ENCODE measurements around the gene DNAJC4. TPM values are rescaled to one million over a fixed set of nuclear protein-coding genes. Genes with fewer than 3 reads are reported as not detected.
A peak's percentile ranks its signal among the peaks of the same experiment; 100 is the strongest.

The DNAJC4 gene
- total and polyA plus RNA-seq, 2 experiments from 2014 or later, result 11.0 to 34.7 TPM

DNA sequence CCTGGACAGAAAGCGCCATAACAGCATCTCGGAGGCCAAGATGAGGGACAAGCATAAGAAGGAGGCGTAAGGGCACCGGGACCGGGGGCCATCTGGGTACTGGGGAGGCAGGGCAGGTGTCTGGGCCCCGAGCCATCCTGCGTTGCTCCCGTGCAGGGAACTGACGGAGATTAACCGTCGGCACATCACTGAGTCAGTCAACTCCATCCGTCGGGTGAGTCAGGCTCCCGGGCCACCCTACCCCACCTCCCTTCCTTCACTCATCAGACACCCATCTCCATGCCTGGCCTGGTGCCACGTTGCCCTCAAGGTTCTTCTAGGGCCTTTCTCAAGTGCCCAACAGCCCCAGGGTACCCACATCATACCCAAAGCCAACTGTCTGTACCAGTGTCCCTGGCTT lies 36.0 kb downstream of the DNAJC4 start:
- Histone ChIP-seq H3K36me3 (ENCODE audit: low read depth) (peaks cover 7% of the 10 kb centered on the region; the same call in 1 of the 2 replicates), H3F3A (ENCODE audit: insufficient read depth) (peaks cover 12% of the 10 kb centered on the region), H3K27ac (no peak overlapping the region), H3K79me2 (ENCODE audit: insufficient read depth) (no peaks in the 10 kb centered on the region), H3K4me3 (no peak overlapping the region), H3K27me3 (replicated peaks; ENCODE audit: insufficient read depth) (no peaks in the 10 kb centered on the region), H3K9me2 (ENCODE audit: insufficient read depth) (no peaks in the 10 kb centered on the region), H3K9me3 (ENCODE audit: low read depth) (no peaks in the 10 kb centered on the region), H4K20me1 (ENCODE audit: insufficient read depth) (no peaks in the 10 kb centered on the region), H3K9ac (no peak overlapping the region), H3K4me1 (ENCODE audit: insufficient read depth) (peaks cover 17% of the 10 kb centered on the region), H2AFZ (no peak overlapping the region), H3K4me2 (ENCODE audit: unreplicated experiment) (no peak overlapping the region)
- in situ Hi-C loops (cut with MboI), result no loop called here
- no peak for TF ChIP-seq EZH2phosphoT487 (IDR thresholded peaks at IDR 0.05; ENCODE audit: insufficient read depth, low read depth)
- TF ChIP-seq EZH2 (IDR thresholded peaks at IDR 0.05; ENCODE audit: insufficient read depth, poor library complexity, severe bottlenecking), result no peak
- DNase-seq, result peak; percentile 38
- WGBS, 2 experiments (ENCODE audit: low coverage in 1 of 2, low lambda C conversion rate in 2 of 2, missing lambda C conversion rate in 2 of 2), result 69 to 77% methylated on average over 13 to 15 of the region's 15 CpGs

DNA sequence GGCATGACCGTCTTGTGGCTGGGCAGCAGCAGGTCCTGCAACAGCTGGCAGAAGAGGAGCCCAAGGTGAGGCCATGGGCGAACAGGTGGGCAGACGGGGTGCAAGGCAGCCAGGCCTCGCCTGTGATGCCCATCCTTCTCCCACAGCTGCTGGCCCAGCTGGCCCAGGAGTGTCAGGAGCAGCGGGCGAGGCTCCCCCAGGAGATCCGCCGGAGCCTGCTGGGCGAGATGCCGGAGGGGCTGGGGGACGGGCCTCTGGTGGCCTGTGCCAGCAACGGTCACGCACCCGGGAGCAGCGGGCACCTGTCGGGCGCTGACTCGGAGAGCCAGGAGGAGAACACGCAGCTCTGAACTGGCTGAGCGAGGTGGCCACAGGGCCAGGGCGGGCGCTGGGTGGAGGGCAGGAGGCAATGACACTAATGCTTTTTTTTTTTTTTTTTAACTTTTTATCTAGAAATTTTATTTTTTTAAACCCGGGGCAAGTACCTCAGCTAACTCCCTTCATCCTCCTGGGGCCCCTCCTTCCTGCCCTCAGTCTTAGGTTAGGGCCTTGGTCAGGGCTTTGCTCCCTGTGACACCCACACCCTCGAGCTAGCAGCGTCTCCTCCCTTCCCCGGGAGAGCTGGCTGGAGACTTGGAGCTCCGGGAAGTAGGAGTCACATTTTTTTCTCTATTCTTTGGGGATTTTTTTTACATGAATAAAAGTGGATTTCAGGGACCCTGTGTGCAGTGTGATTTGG lies 37.0 kb downstream of the DNAJC4 start:
- Histone ChIP-seq H3F3A (ENCODE audit: insufficient read depth) (peaks cover 19% of the 10 kb centered on the region), H3K4me2 (ENCODE audit: unreplicated experiment) (no peak overlapping the region), H3K27ac (peak overlapping the region; percentile 83), H3K9me3 (ENCODE audit: low read depth) (no peaks in the 10 kb centered on the region), H3K9me2 (ENCODE audit: insufficient read depth) (no peaks in the 10 kb centered on the region), H3K79me2 (ENCODE audit: insufficient read depth) (peaks cover 10% of the 10 kb centered on the region), H3K9ac (peak overlapping the region; percentile 84; the same call in 1 of the 2 replicates), H3K36me3 (ENCODE audit: low read depth) (peaks cover 7% of the 10 kb centered on the region; the same call in 1 of the 2 replicates), H3K27me3 (replicated peaks; ENCODE audit: insufficient read depth) (no peaks in the 10 kb centered on the region), H4K20me1 (ENCODE audit: insufficient read depth) (no peaks in the 10 kb centered on the region), H3K4me1 (ENCODE audit: insufficient read depth) (peaks cover 23% of the 10 kb centered on the region), H3K4me3 (no peak overlapping the region), H2AFZ (no peak overlapping the region)
- peak; percentile 48 for DNase-seq
- in situ Hi-C loops (cut with MboI), result no loop called here
- TF ChIP-seq EZH2phosphoT487 (IDR thresholded peaks at IDR 0.05; ENCODE audit: insufficient read depth, low read depth), result no peak
- TF ChIP-seq EZH2 (IDR thresholded peaks at IDR 0.05; ENCODE audit: insufficient read depth, poor library complexity, severe bottlenecking), result no peak
- 79% methylated on average over 25 to 27 of the region's 27 CpGs for WGBS, 2 experiments (ENCODE audit: low coverage in 1 of 2, low lambda C conversion rate in 2 of 2, missing lambda C conversion rate in 2 of 2)

DNA sequence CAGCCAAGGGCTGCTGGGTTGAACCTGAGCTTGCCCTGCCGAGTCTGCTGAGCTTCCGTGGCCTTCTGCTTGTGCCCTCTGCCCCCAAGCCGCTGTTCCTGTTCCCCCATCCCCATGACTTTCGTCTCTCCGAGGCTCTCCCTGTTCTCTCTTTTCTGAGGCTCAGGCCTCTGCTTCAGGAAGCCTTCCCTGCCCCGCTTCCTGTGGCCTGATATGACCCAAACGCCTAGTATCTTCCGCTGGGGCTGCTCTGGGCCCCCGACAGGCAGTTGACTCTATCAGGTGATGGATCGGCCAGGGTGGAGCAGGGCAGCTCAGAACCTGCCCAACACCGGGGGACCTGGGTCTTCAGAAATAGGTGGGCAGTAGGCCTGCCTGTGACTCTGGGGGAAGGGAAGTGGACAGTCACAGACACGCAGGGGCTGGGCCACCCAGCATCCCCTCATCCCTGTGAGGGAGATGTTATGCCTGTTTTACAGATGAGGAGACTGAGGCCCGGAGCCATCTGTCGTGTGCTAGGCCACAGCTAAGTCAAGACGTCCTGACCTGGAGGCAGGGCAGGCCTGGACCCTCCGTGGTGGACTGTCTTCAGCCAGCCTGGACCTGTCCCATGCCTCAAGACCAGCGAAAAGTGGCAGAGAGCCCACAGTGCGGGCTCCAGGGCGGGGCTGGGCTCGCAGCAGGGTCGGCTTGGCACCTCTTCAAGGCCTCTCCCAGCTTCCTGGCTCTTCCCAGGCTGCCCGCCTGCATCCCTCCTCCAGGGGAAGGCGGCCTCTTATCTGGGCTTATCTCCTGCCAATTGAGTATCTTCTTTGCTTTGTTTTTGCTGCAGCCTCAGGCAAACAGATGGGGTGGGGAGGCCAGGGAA lies 37.9 kb downstream of the DNAJC4 start:
- Histone ChIP-seq H3K4me2 (ENCODE audit: unreplicated experiment) (peak overlapping the region; percentile 83), H3F3A (ENCODE audit: insufficient read depth) (peaks cover 23% of the 10 kb centered on the region), H3K9me3 (ENCODE audit: low read depth) (no peaks in the 10 kb centered on the region), H2AFZ (no peak overlapping the region), H3K36me3 (ENCODE audit: low read depth) (peaks cover under 1% of the 10 kb centered on the region; the same call in 1 of the 2 replicates), H3K27ac (peak overlapping the region; percentile 83), H3K4me1 (ENCODE audit: insufficient read depth) (peaks cover 23% of the 10 kb centered on the region), H3K79me2 (ENCODE audit: insufficient read depth) (peaks cover 19% of the 10 kb centered on the region), H4K20me1 (ENCODE audit: insufficient read depth) (no peaks in the 10 kb centered on the region), H3K27me3 (replicated peaks; ENCODE audit: insufficient read depth) (no peaks in the 10 kb centered on the region), H3K4me3 (peak overlapping the region; percentile 75), H3K9ac (peak overlapping the region; percentile 84), H3K9me2 (ENCODE audit: insufficient read depth) (no peaks in the 10 kb centered on the region)
- in situ Hi-C loops (cut with MboI), result no loop called here
- no peak for TF ChIP-seq EZH2phosphoT487 (IDR thresholded peaks at IDR 0.05; ENCODE audit: insufficient read depth, low read depth)
- no peak for TF ChIP-seq EZH2 (IDR thresholded peaks at IDR 0.05; ENCODE audit: insufficient read depth, poor library complexity, severe bottlenecking)
- WGBS, 2 experiments (ENCODE audit: low coverage in 1 of 2, low lambda C conversion rate in 2 of 2, missing lambda C conversion rate in 2 of 2), result 54 to 56% methylated on average over 22 of the region's 23 CpGs
- DNase-seq, result no peak

DNA sequence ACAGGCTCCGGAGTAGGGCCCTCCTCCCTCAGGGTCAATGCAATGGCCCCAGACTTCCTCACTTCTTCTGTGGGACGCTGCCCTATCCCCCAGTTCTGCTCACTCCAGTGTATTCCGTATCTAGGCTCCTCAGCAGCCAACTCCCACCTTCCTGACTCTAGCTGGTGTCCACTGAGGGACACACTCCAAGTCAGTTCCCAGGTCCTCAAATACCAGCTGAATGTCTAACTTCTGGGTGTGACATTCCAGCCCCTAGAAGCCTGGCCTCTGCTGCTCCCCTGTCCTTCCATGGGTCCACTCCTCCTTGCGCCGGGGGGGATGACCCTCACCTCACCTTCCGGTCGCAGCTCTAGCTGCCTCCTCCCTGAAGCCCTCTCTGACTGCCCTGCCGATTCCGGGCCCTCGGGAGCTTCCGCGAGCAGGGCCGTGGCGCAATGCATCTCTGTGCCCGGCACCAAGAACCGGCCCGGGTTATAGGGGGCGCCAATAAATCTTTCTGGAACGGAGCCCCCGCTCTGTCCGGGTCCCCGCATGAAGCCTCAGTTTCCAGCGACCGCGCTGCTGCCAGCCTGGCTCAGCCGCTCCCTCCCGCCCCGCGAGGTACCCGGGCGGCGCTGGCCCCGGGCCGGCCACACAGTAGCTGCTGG lies 38.7 kb downstream of the DNAJC4 start:
- Histone ChIP-seq H3K9me2 (ENCODE audit: insufficient read depth) (no peaks in the 10 kb centered on the region), H2AFZ (peak overlapping the region; percentile 54), H3K4me2 (ENCODE audit: unreplicated experiment) (peak overlapping the region; percentile 83), H3F3A (ENCODE audit: insufficient read depth) (peaks cover 23% of the 10 kb centered on the region), H3K4me1 (ENCODE audit: insufficient read depth) (peaks cover 23% of the 10 kb centered on the region), H3K79me2 (ENCODE audit: insufficient read depth) (peaks cover 24% of the 10 kb centered on the region), H3K36me3 (ENCODE audit: low read depth) (no peaks in the 10 kb centered on the region; the same call in 1 of the 2 replicates), H3K27ac (peak overlapping the region; percentile 83), H3K9ac (peak overlapping the region; percentile 84), H3K4me3 (peak overlapping the region; percentile 75), H4K20me1 (ENCODE audit: insufficient read depth) (no peaks in the 10 kb centered on the region), H3K27me3 (replicated peaks; ENCODE audit: insufficient read depth) (no peaks in the 10 kb centered on the region), H3K9me3 (ENCODE audit: low read depth) (no peaks in the 10 kb centered on the region)
- 3% methylated on average over 18 to 32 of the region's 34 CpGs for WGBS, 2 experiments (ENCODE audit: low coverage in 1 of 2, low lambda C conversion rate in 2 of 2, missing lambda C conversion rate in 2 of 2)
- peak; percentile 75 for DNase-seq
- no peak for TF ChIP-seq EZH2phosphoT487 (IDR thresholded peaks at IDR 0.05; ENCODE audit: insufficient read depth, low read depth)
- no peak for TF ChIP-seq EZH2 (IDR thresholded peaks at IDR 0.05; ENCODE audit: insufficient read depth, poor library complexity, severe bottlenecking)
- in situ Hi-C loops (cut with MboI), result no loop called here
